Uterus (tissue), 4 donors: ENCODE data around the gene DCAF6. TPM values are rescaled to one million over a fixed set of nuclear protein-coding genes. Genes with fewer than 3 reads are reported as not detected.

Experiments used
- DNase-seq, 2 donors: peaks; one replicate each; pipeline ENCODE4 v3.0.0-alpha.2; 2019 to 2020
- H3K27ac ChIP-seq, 2 donors: fragments of 200-600 bp; sonication (generic); 1 replicate in 1 of 2; 2 replicates in 1 of 2; pipeline ENCODE4 v1.5.1; 2016 to 2018
- H3K27me3 ChIP-seq, 2 donors: fragments of 200-600 bp; sonication (generic); one replicate each; pipeline ENCODE4 v1.5.1; 2018 to 2019; ENCODE audit warnings: control low read depth in 1 of 2
- H3K36me3 ChIP-seq, 2 donors: fragments of 200-600 bp; sonication (generic); one replicate each; pipeline ENCODE4 v1.5.1; 2019; ENCODE audit warnings: control low read depth in 1 of 2
- H3K4me1 ChIP-seq, 2 donors: fragments of 200-600 bp; sonication (generic); one replicate each; pipeline ENCODE4 v1.5.1; 2018 to 2019; ENCODE audit warnings: control low read depth in 1 of 2
- H3K4me3 ChIP-seq, 2 donors: fragments of 200-600 bp; sonication (generic); 1 replicate in 1 of 2; 2 replicates in 1 of 2; pipeline ENCODE4 v1.5.1; 2018 to 2019; ENCODE audit warnings: mild to moderate bottlenecking in 1 of 2
- H3K9me3 ChIP-seq, 2 donors: fragments of 200-600 bp; sonication (generic); one replicate each; pipeline ENCODE4 v1.5.1; 2019; ENCODE audit warnings: control low read depth in 1 of 2
- POLR2A ChIP-seq, 2 donors: fragments of 450-650 bp; IDR thresholded peaks; one replicate each; pipeline ENCODE4 v1.6.1; 2016; ENCODE audit warnings: antibody characterized with exemption in 2 of 2, mild to moderate bottlenecking in 1 of 2, moderate library complexity in 1 of 2
- intact Hi-C: fragments of 100-400 bp; cut with DNase I; formaldehyde crosslinking; loops from one replicate; pipeline ENCODE4 v1.15.1; 2023; ENCODE audit warnings: low total_unique reads
- total RNA-seq, 4 donors: library from RNA; depleted of rRNA in 3 of 4; stranded (reverse); fragments of >200 nt in 3 of 4; gene quantifications; one replicate each; pipeline versions ENCODE4 v1.1.0 to v1.2.4, GENCODE V29; 2014 to 2023
- TF ChIP-seq, protein P1 (sequence below), 4 experiments: fragments of 200-600 bp in 2 of 4; fragments of 450-650 bp in 2 of 4; sonication (generic) in 2 of 4; IDR thresholded peaks; one replicate each; pipeline ENCODE4 v1.5.1; 2016 to 2019; ENCODE audit warnings: antibody characterized with exemption in 4 of 4, mild to moderate bottlenecking in 2 of 4, moderate library complexity in 1 of 4
- donor health status: DM: yes; HTN: yes; CAD: no.

Gene DCAF6
- total RNA-seq, 4 donors from 2014 or later, result 19.1 to 77.7 (median 44.9) TPM

DNA sequence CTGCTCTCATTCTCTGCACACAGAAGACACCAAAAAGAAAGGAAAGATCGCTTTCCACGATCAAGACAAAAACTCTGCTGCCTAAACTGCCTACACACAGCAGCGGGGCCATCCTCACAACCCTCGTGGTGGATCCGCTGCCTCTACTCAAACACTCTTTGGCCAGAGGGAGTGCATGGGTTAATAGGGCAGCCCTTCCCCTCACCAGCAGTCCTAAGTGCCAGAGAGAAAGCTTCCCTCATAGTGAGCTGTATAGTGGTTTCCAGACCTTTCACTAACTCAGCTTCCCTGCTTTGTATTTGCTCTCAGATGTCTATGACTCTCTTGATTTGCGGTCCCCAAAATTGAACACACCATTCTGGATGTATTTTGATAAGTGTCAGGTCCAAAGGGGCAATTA is 169.4 kb downstream of the DCAF6 start:
- Histone ChIP-seq H3K4me1 (no peaks in the 10 kb centered on the region), H3K27me3 (no peaks in the 10 kb centered on the region), H3K4me3 (no peak overlapping the region), H3K9me3 (no peaks in the 10 kb centered on the region), H3K36me3 (no peaks in the 10 kb centered on the region), H3K27ac (no peak overlapping the region)
- DNase-seq, result no peak
- TF ChIP-seq, protein P1, sequence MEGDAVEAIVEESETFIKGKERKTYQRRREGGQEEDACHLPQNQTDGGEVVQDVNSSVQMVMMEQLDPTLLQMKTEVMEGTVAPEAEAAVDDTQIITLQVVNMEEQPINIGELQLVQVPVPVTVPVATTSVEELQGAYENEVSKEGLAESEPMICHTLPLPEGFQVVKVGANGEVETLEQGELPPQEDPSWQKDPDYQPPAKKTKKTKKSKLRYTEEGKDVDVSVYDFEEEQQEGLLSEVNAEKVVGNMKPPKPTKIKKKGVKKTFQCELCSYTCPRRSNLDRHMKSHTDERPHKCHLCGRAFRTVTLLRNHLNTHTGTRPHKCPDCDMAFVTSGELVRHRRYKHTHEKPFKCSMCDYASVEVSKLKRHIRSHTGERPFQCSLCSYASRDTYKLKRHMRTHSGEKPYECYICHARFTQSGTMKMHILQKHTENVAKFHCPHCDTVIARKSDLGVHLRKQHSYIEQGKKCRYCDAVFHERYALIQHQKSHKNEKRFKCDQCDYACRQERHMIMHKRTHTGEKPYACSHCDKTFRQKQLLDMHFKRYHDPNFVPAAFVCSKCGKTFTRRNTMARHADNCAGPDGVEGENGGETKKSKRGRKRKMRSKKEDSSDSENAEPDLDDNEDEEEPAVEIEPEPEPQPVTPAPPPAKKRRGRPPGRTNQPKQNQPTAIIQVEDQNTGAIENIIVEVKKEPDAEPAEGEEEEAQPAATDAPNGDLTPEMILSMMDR (IDR thresholded peaks at IDR 0.05), result no peak
- no peak for TF ChIP-seq POLR2A (IDR thresholded peaks at IDR 0.05)
- intact Hi-C loops, result no loop called here

DNA sequence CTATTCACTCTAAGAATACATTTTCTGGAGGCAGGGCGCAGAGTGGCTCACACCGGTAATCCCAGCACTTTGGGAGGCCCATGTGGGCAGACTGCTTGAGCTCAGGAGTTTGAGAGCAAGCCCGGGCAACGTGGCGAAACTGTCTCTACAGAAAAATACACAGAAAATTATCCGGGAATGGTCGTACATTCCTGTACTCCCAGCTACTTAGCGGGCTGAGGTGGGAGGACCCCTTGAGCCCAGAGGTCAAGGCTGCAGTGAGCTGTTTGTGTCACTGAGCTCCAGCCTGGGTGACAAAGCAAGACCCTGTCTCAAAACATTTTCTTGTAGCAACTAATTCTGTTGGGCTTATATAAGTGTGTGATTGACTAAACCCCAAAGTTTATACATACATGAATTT is 169.8 kb downstream of the DCAF6 start:
- no peaks in the 10 kb centered on the region for H3K4me1 ChIP-seq
- TF ChIP-seq POLR2A (IDR thresholded peaks at IDR 0.05), result no peak
- TF ChIP-seq, protein P1 (IDR thresholded peaks at IDR 0.05), result no peak
- H3K36me3 ChIP-seq, result no peaks in the 10 kb centered on the region
- no peak for DNase-seq
- no peaks in the 10 kb centered on the region for H3K27me3 ChIP-seq
- no peak overlapping the region for H3K27ac ChIP-seq
- no peak overlapping the region for H3K4me3 ChIP-seq
- intact Hi-C loops, result no loop called here
- no peaks in the 10 kb centered on the region for H3K9me3 ChIP-seq

DNA sequence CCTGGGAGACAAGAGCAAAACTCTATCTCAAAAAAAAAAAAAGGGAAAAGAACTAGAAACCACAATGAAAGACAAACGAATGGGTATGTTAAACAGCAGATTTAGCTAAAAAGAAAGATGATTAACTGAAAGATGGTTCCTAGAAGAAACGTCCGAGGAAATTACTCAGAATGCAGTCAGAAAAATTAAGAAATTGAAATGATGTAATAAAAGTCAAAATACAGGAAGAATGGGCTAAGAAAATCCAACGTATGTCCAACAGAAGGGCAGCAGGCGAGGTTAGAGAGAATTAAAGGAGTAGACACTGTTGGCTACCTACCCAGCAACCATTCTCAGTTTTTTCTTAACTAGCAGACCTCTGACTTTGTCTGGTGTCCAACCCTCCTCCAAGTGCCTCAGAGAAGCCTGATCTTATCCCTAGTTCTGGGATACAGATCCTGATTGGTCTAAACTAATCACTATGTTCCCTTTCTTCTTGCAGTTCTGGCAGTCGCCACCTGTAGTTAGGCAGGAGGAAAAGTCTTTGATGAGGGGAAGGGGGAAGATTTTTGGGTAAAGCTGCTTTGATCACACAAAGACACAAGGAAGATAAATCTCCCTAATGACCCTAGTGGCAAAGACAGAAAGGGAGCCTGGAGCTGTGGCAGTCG is 174.5 kb downstream of the DCAF6 start:
- TF ChIP-seq, protein P1 (IDR thresholded peaks at IDR 0.05), result no peak
- TF ChIP-seq POLR2A (IDR thresholded peaks at IDR 0.05), result no peak
- H3K36me3 ChIP-seq, result no peaks in the 10 kb centered on the region
- H3K4me3 ChIP-seq, result no peak overlapping the region
- H3K4me1 ChIP-seq, result peaks cover 0 to 4% of the 10 kb centered on the region in 2 donors
- H3K27me3 ChIP-seq, result no peaks in the 10 kb centered on the region
- no peak for DNase-seq
- intact Hi-C loops, result no loop called here
- peak overlapping the region; percentile 9 to 43 for H3K27ac ChIP-seq
- H3K9me3 ChIP-seq, result no peaks in the 10 kb centered on the region

DNA sequence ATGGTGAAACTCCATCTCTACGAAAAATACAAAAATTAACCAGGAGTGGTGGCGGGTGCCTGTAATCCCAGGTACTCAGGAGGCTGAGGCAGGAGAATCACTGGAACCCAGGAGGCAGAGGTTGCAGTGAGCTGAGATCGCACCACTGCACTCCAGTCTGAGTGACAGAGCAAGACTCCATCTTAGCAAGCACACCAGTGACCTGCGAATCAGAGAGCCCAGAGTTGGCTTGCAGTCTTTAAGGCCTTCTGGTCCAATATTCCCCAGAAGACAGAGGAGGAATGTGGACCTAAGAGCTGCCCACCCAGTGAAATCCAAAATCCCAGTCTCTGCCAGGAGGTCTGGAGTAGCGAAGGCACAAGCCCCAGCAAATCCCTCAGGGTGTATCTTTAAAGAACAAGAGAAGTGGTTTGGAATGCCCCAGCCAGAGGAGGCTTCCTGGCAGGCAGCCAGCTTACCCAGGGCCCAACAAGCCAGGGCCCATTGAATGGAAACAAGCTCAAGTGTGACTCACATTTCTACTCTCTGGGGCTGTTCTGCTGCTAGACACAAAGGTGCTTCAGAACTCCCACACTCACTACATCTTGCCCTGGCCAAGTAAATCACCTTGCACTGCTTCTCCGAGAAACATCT is 176.3 kb downstream of the DCAF6 start:
- TF ChIP-seq, protein P1 (IDR thresholded peaks at IDR 0.05), result no peak
- no peak for TF ChIP-seq POLR2A (IDR thresholded peaks at IDR 0.05)
- Histone ChIP-seq H3K9me3 (no peaks in the 10 kb centered on the region), H3K36me3 (no peaks in the 10 kb centered on the region), H3K4me3 (no peak overlapping the region), H3K4me1 (peaks cover 0 to 4% of the 10 kb centered on the region in 2 donors), H3K27me3 (no peaks in the 10 kb centered on the region), H3K27ac (peak overlapping the region; percentile 26 to 47)
- intact Hi-C loops, result no loop called here
- peak in 1 of 2 donors; percentile 44 for DNase-seq

DNA sequence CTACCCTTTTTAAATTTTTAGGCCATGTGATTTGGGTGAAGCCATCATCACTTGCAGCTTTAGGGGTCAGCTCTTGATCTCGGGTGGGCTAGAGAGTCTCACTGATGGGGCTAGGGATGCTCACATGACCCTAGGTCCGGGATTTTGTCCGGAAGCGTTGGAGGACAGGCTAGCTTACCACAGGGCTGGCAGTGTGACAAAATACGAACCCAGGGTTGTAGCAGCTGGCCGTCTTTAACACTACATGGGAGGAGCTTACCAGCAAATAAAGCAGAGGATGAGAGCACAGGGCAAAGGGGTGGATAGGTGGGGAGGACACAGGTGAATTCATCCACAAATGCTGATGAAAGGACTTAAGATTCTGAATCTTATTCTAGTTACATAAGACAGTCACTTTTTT is 178.4 kb downstream of the DCAF6 start:
- no peak for DNase-seq
- peaks cover 0 to 4% of the 10 kb centered on the region in 2 donors for H3K4me1 ChIP-seq
- H3K4me3 ChIP-seq, result no peak overlapping the region
- peak overlapping the region; percentile 21 to 52 for H3K27ac ChIP-seq
- H3K27me3 ChIP-seq, result no peaks in the 10 kb centered on the region
- TF ChIP-seq POLR2A (IDR thresholded peaks at IDR 0.05), result no peak
- TF ChIP-seq, protein P1 (IDR thresholded peaks at IDR 0.05), result no peak
- no peaks in the 10 kb centered on the region for H3K36me3 ChIP-seq
- intact Hi-C loops, result no loop called here
- H3K9me3 ChIP-seq, result no peaks in the 10 kb centered on the region
